Left lung (tissue), 10 donors: ENCODE results near the gene UBASH3B. TPM values are rescaled to one million over a fixed set of nuclear protein-coding genes. Genes with fewer than 3 reads are reported as not detected.

Source experiments
- ATAC-seq: fragments of 200-7000 bp; cut with Tn5 transposase; one replicate; pipeline ENCODE4 v1.9.1; 2020; ENCODE audit warnings: moderate library complexity
- DNase-seq, 4 donors: peaks; one replicate each; pipeline ENCODE4 v3.0.0-alpha.2; 2013 to 2020
- H3K27ac ChIP-seq, 2 donors: fragments of 200-600 bp; sonication (generic) in 1 of 2; one replicate each; pipeline versions ENCODE4 v1.5.0 to v1.8.0; 2020 to 2021
- H3K27me3 ChIP-seq, 2 donors: fragments of 200-600 bp; sonication (generic) in 1 of 2; one replicate each; pipeline versions ENCODE4 v1.5.0 to v1.8.0; 2020 to 2021
- H3K36me3 ChIP-seq, 2 donors: fragments of 200-600 bp; sonication (generic) in 1 of 2; one replicate each; pipeline versions ENCODE4 v1.5.0 to v1.8.0; 2020 to 2021
- H3K4me1 ChIP-seq, 2 donors: fragments of 200-600 bp; one replicate each; pipeline ENCODE4 v1.8.0; 2021
- H3K4me3 ChIP-seq, 2 donors: fragments of 200-600 bp; sonication (generic) in 1 of 2; one replicate each; pipeline versions ENCODE4 v1.5.0 to v1.8.0; 2020 to 2021; ENCODE audit warnings: mild to moderate bottlenecking in 1 of 2
- H3K9me3 ChIP-seq, 2 donors: fragments of 200-600 bp; sonication (generic) in 1 of 2; one replicate each; pipeline versions ENCODE4 v1.5.0 to v1.8.0; 2020 to 2021
- CTCF ChIP-seq, 2 donors: fragments of 200-600 bp; sonication (generic) in 1 of 2; IDR thresholded peaks; one replicate each; pipeline versions ENCODE4 v1.5.0 to v1.8.0; 2021; ENCODE audit warnings: antibody characterized with exemption in 2 of 2
- intact Hi-C, 2 donors: fragments of 100-400 bp; cut with DNase I; formaldehyde crosslinking; loops; one replicate each; pipeline versions ENCODE4 v1.11.2 to v1.14.2; 2022
- polyA plus RNA-seq, 6 donors: library from polyadenylated mRNA; unstranded; fragments of 120-200 nt; gene quantifications; one replicate each; pipeline ENCODE4 v1.2.1, GENCODE V29; 2013; ENCODE audit not compliant: insufficient read length in 6 of 6
- total RNA-seq, 2 donors: library from RNA; stranded (reverse); fragmentation: NEBNext Ultra II Directional; extraction: Animal tissue kit (Norgen Biotek cat#: 25700); gene quantifications; one replicate each; pipeline ENCODE4 v1.2.1, GENCODE V29; 2021
- donor health status: DM: no; HTN: yes; CAD: no.
- donor health status: DM: no; HTN: no; CAD: no.

Gene UBASH3B
- total and polyA plus RNA-seq, 8 donors: 4.0 to 38.6 (median 5.7) TPM

GRCh38 chr11:122836916-122837315 is 181.4 kb downstream of the UBASH3B start:
- Histone ChIP-seq H3K4me3 (no peak overlapping the region), H3K36me3 (no peaks in the 10 kb centered on the region), H3K9me3 (no peaks in the 10 kb centered on the region), H3K27ac (no peak overlapping the region), H3K27me3 (no peaks in the 10 kb centered on the region), H3K4me1 (no peaks in the 10 kb centered on the region)
- DNase-seq (no peak), ATAC-seq (no peak)
- intact Hi-C loops: no loop called here
- TF ChIP-seq CTCF (IDR thresholded peaks at IDR 0.05): no peak

DNA sequence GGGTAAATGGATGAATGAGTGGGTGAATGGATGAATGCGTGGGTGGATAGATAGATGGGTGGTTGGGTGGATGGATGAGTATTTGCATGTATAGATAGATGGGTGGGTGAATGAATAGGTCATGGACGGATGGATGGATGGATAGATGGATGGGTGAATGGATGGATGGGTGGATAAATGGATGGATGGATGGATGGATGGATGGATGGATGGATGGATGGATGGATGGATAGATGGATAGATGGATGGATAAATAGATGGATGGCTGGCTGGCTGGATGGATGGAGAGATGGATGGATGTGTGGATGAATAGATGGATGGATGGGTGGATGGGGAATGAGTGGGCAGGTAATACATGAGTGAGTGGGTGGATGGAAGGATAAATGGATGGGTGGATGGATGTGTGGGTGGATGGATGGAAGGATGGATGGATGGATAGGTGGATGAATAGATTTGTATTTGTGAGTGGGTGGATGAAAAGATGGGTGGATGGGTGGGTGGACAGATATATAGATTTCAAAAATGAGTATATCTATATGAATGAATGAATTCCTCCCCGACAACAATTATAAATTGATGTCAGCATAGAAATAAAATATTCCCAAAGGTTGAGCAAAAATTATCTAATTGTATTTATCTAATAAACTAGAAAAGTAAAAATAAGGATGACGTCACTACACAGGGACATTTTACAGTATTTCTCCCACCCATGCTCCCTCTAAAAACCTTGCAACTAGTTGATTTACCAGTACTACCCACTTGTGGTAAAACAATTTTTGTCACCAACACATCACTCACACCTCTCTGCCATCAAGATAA is 182.2 kb downstream of the UBASH3B start:
- H3K4me3 ChIP-seq: no peak overlapping the region
- TF ChIP-seq CTCF (IDR thresholded peaks at IDR 0.05): no peak
- H3K9me3 ChIP-seq: no peaks in the 10 kb centered on the region
- intact Hi-C loops: no loop called here
- DNase-seq: no peak
- no peaks in the 10 kb centered on the region for H3K4me1 ChIP-seq
- no peaks in the 10 kb centered on the region for H3K36me3 ChIP-seq
- no peaks in the 10 kb centered on the region for H3K27me3 ChIP-seq
- no peak for ATAC-seq
- H3K27ac ChIP-seq: no peak overlapping the region

DNA sequence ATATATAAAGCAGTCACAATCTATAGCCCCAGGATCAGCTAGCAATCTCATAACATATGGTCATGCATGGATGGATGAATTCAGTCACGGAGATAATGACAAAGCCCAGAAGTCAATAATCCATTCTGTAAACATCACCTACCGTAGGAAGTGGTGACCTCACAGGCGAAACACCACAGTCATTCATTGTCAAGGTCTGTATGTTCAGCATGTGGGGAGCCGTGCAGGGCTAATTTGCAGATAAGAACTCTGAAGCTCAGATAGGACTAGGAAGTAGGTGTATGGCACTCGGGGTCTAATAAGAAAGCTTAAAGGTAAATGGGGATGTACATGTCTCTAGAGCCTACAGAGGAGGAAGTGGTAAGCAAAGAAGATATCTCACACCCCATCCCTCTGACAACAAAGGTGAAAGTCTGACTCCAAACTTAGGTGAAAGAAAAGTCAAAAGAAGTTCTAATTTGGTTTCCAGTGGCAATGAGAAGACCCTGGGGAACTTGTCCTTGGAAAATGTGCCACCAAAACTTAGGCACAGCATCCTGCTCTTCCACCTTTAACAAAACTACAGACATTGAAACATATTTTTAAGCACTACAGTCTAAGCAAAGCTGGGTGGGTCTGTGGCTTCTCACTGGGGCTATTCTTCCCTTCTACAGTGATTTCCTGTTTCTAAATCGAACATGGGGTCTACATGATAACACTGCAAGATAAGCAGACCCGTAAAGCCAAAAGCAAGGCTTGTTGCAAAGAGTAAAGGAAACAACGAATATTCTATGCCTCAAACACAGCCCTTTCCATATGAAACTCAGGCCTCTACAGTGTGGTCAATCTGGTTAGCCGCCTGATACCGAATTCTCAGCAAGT is 188.0 kb downstream of the UBASH3B start:
- ATAC-seq: no peak
- intact Hi-C loops: no loop called here

DNA sequence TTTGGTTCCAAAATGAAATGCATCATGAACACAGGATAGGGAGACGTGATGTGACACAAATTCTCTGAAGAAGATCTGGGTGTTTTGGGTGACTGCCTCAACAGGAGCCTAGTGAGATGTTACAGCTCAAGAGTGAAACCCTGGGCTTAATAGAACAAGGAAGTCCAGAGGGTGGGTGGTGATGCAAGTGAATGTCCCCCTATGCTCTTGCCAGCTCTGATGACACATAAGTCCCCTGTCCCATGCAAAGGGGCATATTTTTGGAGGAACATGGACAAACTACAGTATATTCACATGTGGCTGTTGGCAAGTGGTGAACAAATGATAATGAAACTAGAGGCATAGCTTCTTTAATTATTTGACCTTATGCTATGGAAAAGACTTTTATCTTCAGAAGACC is 191.9 kb downstream of the UBASH3B start:
- DNase-seq (no peak), ATAC-seq (no peak)
- H3K4me1 ChIP-seq: no peaks in the 10 kb centered on the region
- no peaks in the 10 kb centered on the region for H3K36me3 ChIP-seq
- TF ChIP-seq CTCF (IDR thresholded peaks at IDR 0.05): no peak
- no peak overlapping the region for H3K4me3 ChIP-seq
- H3K9me3 ChIP-seq: no peaks in the 10 kb centered on the region
- no peaks in the 10 kb centered on the region for H3K27me3 ChIP-seq
- intact Hi-C loops: no loop called here
- no peak overlapping the region for H3K27ac ChIP-seq

More for the DNA sequence above, 188.0 kb downstream of the UBASH3B start:
- no peaks in the 10 kb centered on the region for H3K4me1 ChIP-seq
- no peaks in the 10 kb centered on the region for H3K36me3 ChIP-seq
- H3K27me3 ChIP-seq: no peaks in the 10 kb centered on the region
- H3K9me3 ChIP-seq: no peaks in the 10 kb centered on the region
- no peak for TF ChIP-seq CTCF (IDR thresholded peaks at IDR 0.05)
- no peak overlapping the region for H3K4me3 ChIP-seq
- no peak overlapping the region for H3K27ac ChIP-seq
- no peak for DNase-seq

GRCh38 chr11:122848186-122848585 is 192.7 kb downstream of the UBASH3B start:
- ATAC-seq (no peak), DNase-seq (no peak)
- Histone ChIP-seq H3K27ac (no peak overlapping the region), H3K36me3 (no peaks in the 10 kb centered on the region), H3K9me3 (no peaks in the 10 kb centered on the region), H3K4me1 (no peaks in the 10 kb centered on the region), H3K27me3 (no peaks in the 10 kb centered on the region), H3K4me3 (no peak overlapping the region)
- TF ChIP-seq CTCF (IDR thresholded peaks at IDR 0.05): no peak
- intact Hi-C loops: no loop called here
